Stimulated activated CD4-positive, alpha-beta T cell treated with anti-CD3 and anti-CD28 coated beads, Interleukin-12 subunit alpha, Interleukin-12 subunit beta, amount 100 ng/mL, for 48 hours (primary cell): Measurements from ENCODE around the gene TPM2.

Experiments used
- DNase-seq, 3 donors: peaks; one replicate each; pipeline ENCODE4 v3.0.0-alpha.2; 2020; ENCODE audit warnings: low read depth in 2 of 3, low spot score in 1 of 3

The TPM2 gene

DNA sequence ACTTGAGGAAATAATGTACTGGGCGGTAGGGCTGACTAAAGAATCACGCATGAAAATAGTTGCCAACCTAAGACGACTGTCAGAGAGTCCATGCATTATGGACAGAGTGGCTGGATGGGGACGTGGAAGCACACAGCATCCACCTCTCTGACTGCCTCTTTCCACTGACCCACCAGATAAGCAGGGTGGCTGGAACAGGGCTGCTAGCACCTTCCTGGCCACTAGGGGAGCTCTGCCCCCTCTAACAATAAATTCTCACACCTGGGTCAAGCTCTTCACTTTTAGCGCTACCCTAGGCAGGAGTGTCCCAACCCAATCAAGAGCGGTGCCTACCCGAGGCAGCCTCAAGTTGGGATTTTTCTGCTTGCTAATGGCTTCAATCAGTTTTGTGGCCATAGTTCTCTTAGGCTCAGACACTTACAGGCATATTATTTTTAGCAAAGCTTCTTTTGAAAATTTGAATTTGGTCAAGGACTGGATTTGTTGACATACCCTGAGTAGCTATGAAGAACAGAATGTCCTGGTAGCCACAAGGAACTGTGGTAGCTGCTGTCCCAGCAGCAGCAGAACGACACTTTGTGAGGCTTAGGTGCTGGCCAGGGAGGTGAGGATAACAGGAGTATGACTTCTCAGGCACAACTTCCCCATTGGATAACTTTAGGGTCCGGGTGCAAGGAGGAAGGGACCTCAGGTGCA lies 6.9 kb upstream of the TPM2 start:
- peak; percentile 24 to 50 (median 26) for DNase-seq

DNA sequence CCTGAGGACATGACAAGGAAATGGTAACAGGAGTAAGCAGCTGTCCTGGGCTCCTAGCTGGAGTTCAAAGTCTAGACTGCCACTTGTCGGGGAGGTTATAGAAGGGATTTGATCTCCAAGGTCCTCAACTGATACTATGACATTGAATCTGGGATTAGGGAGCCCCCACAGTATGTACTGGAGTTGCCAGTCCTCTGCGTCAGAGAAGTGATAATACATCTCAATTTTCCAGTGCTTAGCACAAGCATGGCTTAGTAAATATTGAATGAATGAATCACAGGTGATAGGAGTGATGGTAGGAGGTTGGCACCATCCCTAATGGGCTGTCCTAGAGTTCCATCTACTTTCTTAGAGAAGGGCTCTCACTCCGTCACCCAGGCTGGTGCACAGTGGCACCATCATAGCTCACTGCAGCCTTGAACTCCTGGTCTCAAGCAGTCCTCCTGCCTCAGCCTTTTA lies 6.2 kb upstream of the TPM2 start:
- no peak for DNase-seq

DNA sequence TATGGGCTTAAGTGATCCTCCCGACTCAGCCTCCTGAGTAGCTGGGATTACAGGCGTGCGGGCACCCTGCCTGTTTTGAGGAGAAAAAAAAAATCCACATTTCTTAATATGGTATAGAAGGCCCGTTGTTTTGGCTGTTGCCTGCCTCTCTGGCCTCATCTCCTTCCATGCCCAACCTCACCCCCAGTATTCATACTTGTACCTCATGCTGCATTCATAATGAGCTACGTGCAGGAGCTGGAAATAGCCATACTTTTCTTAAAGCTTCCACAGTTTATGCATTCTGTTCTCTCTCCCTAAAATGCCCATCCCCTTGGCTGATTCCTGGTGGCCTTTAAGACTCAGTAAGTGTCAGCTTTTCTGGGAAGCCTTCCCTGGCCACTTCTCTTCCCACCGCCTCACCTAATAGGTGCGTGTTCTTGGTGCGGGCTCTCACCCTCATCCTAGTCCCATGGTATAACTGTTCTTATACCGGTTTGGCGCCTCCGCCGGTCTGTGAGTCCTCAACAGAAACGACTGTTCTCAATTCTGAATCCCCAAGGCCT lies 2.1 kb upstream of the TPM2 start:
- DNase-seq: no peak

DNA sequence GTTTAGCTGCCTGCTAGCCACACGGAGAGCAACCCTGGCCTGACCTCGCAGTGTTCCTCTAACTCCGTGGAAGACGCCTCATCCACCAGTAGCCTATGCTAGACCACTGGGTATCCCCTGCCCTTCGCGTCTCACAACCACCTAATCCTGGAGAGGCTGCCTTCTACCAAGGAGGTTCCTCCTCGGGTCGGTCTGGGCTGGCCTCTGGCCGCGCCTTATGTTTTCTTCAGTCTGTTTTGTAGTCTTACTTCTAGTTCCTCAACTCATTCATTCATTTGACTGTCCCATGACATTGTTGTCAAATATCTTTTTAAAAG lies 1.6 kb upstream of the TPM2 start:
- no peak for DNase-seq

DNA sequence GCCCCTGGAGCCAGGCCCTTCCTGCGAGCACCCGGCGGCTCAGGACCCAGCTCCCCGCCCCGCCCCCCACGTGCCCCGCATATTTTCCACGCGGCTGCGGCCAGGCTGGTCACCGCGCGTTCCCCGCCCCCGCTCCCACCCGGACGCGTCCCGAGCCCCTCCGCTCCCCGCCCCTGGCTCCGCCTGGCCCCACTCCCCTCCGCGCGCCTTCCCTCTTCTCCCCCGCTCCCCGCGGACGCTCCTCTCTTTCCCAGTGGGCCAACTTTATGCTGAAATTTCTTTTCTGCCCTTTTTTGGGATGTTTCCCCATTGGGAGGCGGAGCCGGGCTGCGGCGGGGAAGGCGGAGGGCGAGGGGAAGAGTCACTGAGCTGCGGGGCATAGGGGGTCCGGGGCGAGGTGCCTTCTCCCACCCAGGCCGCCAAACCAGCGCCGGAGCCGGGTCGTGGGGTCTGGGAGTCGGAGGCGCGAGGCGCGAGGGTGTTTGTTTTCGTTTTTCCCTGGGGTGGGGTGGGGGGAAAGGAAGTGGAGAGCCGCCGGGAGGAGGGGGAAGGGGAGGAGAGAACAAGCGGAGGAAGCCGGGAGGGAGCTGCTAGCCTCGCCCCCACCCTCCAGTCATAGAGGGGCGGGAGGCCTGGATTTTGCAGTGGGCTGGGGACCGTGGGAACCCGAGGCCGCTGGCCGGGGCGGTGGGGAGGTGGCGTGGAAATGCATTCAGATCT lies 1.0 kb upstream of the TPM2 start:
- peak in 2 of 3 donors; percentile 8 to 30 for DNase-seq

DNA sequence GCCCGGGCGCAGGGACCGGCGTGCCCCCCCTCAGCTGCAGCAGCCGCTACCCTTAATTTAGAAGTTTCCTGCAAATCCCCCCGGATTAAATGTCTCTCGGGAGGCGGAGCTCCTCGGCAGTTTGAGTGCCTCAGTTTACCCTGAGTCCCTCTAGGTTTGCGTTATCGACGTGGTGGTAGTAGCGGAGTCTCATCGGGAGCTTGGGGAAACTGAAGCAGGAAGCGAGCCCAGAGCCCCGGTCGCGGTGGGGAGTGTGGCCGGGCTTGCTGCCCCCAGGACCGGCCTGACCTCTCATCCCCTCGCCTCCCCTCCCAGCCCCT lies 529 bp upstream of the TPM2 start:
- DNase-seq: no peak

DNA sequence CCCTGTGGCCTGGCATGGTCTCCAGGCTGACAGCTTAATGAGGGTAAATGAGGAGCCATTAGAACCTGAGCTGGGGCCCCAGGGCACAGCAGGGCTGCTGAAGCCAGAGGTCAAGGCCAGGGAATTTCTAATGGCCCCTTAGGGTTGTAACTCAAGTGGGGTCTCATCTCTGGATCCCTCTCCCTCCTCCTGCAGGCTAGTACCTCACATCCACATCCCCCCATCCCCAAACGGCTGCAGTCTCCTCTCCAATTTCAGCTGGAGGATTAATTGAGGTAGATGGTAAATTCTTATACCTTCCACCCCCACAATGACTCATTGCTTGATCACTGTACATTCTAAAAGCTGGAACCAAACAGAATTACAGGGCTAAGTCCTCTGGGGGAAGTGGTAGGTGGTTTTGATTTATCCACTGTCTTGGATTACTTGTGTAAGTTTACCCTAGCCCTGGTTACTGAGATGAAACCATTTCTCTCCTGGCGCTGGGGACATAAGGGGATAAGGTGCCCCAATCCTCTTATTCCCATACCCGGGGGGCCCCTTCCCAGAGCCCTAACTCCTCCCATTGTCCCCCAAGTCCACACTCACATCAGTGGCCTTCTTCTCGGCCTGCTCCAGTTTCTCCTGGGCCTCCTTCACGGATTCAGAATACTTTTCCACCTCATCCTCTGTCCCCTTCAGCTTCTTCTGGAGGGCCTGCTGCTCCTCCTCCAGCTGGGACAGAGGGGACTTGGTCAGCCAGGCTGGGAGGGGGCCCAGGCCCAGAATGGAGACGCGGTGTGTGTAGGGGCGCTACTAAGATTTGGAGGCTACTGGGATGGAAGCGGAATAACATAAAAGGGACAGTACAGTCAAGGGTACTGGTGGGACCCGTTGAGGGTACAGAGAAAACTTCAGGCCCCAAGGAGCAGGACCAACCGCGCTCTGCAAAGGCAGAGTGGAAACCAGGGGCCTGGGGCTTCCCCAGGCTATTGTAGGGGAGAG lies 875 bp downstream of the TPM2 start:
- no peak for DNase-seq

DNA sequence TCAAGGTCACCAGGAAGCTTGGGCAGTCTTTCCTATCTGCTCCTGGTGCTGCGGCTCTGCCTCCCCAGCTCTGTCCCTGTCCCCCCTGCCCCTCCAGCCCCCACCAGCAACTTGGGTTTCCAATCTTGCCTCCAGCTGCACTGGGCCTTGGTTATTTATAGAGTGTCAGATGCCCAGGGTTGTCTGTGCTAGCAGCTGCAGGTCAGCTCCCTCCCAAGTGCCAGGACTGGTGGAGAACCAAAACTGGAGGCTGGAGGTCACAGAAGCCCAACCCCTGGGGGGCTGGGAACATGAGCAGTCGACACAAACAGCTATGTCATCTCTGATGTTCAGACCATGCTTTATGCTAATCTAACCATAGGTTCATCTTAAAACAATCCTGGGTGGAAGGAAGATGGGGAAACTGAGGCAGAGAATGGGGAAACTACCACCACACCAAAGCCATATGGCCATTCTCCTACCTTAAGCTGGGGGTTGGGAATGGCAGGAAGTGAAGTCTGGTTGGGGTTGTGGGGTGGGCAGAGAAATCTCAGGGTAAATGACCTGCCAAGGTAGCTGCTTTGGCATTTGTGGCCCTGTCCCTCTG lies 1.7 kb downstream of the TPM2 start:
- DNase-seq: no peak

DNA sequence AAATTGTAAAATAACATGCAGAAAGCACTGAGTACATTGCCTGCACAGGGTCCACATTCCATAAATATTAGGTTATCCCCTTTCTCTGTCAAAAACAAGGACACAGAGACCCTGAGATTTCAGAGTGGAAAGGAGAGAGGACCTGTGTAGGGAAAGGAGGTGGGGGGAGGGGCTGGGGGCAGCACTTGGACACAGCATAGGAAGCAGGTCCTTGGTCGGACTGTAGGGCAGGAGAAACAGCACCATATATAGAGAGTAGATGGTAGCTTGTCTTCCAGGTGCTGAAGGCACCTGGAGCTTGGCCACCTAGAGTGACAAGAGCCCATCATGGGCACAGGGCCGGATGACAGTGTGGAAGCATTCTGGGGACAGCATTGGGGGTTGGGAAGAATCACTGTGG lies 2.4 kb downstream of the TPM2 start:
- DNase-seq: no peak

DNA sequence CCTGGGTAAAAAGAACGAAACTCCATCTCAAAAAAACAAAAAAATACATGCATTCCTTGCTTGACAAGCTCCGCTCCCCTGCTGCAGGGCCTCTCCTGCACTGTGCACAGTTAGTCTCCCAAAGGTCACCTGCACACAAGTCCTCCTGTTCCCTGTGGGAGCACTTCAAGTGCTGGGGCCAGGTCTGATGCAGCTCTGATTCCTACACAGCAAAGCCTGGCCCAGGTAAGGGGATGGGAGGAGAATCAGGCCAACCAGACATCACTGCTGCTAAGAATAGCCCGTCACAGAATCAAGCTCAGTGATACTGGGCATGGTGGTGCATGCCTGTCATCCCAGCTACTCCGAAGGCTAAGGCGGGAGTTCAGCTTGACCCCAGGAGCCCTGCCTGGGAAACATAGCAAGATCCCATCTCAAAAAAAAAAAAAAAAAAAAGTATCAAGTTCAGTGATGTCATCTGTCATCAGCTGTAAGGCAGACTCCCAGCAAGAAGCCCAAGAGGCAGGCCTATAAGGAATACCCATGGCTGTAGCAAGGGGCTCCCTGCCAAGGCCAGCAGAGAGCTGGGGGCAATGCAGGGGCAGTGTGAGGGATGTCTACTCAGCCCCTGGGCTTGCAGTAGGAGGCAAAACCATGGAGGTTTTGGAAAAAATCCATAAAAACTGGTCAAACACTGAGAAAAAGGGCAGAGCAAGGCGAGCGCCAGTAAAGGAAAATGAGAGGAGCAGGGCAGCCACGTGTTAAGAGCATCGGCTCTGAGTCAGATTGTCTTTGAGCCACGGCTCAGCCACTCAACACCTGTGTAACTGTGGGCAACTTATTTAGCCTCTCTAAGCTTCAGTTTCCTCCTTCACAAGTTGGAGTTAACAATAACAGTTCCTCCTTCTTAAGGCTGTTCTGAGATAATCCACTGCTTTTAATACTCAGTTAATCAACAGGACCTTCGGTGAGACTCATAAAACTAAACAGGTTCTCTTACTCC lies 3.2 kb downstream of the TPM2 start:
- no peak for DNase-seq

DNA sequence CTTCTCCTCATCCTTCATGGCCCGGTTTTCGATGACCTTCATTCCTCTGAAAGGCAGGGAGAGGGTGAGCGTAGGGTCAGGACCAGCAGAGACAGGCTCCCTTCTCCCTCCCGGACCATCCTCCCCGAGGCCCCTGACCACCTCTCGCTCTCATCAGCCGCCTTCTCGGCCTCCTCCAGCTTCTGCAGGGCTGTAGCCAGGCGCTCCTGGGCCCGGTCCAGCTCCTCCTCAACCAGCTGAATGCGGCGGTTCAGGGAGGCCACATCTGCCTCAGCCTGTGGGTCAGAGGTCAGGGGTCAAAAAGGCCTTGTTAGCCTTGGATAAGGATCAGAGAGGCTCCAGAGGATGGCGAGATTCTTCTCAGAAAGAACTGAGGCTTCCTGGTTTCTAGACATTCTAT lies 4.2 kb downstream of the TPM2 start:
- DNase-seq: no peak

DNA sequence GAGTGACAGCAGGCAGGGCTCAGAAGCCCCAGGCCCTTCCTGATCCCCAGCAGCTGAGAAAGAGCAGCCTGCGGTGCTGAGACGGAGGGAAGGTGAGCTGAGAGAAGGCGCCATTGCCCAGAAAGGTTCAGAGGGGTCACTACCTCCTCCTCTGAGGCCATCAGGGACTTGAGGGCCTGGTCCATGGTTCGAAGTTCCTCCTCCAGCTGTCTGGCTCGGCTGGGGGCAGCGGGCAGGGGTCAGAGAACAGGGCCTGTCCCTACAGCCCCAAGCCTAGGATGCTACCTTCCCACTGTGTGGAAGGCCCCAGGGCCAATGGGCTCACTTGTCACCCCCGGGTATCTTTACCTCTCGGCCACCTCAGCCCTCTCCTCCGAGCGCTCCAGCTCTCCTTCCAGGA lies 4.8 kb downstream of the TPM2 start:
- DNase-seq: no peak

DNA sequence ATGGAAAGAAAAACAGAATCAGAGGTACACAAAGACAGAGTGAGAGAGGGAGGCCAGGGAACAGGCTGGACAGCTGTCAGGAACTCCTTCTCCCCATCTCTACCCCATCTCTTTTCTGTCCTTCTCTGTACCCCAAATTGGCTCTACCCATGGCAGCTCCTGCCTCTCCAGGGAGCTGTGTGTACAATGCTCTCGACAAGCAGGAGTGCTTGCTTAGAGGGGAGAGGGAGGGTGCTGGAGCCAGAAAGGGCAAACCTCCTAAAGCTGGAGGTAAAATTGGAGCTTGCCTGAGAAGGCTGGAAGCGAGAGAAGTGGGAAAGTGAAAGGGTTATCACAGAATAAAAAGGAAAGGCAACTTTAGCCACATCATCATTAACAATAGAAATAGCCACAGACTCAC lies 6.4 kb downstream of the TPM2 start:
- no peak for DNase-seq

DNA sequence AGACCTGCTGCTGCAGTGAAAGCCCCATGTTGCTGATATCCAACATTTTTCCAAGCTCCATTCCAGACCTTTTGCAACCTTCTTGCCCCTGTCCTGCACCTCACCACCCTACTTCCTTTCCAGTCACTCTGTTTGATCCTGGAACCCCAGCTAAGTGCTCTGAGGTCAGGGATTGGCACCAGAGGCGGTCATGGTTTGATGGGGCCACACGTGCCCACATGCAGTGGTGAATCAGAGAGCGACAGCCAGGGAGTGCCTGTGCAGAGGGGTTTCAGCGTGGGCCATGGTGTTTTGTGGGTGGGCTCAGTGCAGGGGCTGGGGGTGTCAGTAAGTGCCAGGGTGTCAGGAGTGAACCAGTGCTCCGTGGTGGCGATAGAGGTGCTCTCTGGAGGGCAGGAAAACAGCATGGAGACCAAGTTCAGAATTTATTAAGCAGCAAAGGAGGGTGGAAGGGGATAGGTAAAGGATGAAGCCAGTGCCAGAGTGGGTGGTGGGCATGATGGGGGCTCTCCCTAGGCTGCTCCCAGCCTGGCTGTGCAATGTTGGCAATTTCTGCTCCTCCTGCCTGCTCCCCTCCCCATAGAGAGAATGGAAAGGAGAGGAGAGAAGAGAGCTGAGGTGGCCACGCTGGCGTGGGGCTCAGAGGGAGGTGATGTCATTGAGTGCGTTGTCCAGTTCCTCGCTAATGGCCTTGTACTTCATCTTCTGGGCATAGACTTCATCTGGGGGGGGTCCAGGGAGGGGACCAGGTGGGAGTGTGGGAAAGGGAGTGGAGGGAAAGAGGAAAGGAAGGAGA lies 7.0 kb downstream of the TPM2 start:
- DNase-seq: no peak

DNA sequence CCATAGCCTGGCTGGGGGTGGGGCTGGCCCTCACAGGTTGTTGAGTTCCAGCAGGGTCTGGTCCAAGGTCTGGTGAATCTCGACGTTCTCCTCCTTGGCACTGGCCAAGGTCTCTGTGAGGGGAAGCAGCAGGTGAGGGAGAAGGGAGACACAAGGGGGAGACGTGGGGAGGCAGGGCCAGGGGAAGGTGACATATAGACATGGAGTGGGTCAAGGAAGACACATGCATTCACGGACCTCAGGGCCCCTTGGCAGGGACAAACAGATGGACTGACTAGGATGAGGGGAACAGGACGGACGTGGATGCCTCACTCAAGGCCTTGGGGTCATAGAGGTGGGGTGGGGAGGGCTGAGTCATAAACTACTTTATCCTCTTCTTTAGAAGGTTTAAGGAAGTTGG lies 7.7 kb downstream of the TPM2 start:
- no peak for DNase-seq

DNA sequence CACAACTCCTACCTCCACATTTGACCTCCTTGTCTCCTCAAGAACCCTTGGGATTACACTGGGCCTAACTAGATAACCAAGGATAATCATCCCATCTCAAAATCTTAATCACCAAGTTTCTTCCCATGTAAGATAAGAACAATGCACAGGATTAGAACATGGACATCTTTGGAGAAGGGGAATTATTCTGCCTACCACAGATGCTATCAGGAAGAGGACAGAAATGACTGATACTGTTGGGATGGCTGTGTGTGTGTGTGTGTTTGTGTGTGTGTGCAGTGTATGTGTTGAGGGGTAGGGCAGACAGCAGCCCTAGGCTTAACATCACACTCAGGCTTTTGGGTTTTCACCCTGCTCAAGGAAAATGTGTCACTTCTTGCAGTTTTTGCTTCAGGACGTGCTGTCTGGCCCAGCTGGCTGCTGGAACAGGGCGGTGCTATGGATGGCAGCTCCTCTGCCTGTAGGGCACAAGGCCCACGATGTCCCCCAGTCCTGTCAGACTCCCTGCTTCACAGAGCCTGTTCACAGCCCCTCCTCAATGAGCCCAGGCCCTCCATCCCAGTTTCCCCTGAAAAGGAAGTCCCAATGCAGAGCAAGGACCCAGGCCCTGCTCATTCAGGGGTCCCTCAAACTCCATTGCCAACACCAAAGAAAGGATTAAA lies 8.3 kb downstream of the TPM2 start:
- DNase-seq: no peak

DNA sequence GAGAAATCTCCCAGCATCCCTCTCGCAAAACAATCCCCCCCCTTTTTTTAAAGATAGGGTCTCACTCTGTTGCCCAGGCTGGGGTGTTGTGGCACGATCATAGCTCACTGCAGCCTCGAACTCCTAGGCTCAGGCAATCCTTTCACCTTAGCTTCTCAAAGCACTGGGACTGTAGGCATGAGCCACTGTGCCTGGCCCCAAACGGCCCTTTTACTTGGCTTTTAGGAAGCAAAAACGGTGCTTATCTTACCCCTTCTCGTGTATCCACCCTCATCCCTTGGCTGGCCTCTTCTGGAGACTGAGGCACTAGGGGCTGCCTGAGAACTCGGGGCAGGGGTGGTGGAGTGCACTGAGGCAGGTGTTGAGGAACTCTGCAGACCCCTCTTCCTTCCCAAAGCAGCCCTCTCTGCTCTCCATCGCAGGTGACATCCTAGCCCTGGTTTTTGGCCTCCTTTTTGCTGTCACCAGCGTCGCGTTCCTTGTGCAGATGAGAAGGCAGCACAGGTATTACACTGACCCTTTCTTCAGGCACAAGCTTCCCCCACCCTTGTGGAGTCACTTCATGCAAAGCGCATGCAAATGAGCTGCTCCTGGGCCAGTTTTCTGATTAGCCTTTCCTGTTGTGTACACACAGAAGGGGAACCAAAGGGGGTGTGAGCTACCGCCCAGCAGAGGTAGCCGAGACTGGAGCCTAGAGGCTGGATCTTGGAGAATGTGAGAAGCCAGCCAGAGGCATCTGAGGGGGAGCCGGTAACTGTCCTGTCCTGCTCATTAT lies 9.2 kb downstream of the TPM2 start:
- DNase-seq: no peak

DNA sequence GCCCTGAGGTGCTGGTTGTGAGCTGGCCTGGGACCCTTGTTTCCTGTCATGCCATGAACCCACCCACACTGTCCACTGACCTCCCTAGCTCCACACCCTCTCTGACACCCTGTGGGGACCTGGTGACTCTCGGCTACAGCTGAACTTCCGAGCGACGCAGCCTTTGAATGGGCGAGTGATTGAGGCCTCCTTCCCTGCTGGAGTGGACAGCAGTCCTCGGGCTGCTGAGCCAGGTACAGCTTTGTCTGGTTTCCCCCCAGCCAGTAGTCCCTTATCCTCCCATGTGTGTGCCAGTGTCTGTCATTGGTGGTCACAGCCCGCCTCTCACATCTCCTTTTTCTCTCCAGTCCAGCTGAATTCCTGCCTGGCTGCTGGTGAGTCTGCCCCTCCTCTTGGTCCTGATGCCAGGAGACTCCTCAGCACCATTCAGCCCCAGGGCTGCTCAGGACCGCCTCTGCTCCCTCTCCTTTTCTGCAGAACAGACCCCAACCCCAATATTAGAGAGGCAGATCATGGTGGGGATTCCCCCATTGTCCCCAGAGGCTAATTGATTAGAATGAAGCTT lies 9.9 kb downstream of the TPM2 start:
- no peak for DNase-seq
